HL-60/S4 (cell line): ENCODE data around the gene CTNNBL1.
"Not testable (repeated sequence)": the region's sequence is repeated elsewhere in the genome, so short reads cannot be mapped to it uniquely, and the experiment has no call there.

Experiments used
- in situ Hi-C: fragments of 300-500 bp; cut with MboI; formaldehyde crosslinking; loops from 2 replicates; pipeline ENCODE4 v1.14.3; 2022; ENCODE audit warnings: low sequenced_read_pairs

The CTNNBL1 gene, protein sequence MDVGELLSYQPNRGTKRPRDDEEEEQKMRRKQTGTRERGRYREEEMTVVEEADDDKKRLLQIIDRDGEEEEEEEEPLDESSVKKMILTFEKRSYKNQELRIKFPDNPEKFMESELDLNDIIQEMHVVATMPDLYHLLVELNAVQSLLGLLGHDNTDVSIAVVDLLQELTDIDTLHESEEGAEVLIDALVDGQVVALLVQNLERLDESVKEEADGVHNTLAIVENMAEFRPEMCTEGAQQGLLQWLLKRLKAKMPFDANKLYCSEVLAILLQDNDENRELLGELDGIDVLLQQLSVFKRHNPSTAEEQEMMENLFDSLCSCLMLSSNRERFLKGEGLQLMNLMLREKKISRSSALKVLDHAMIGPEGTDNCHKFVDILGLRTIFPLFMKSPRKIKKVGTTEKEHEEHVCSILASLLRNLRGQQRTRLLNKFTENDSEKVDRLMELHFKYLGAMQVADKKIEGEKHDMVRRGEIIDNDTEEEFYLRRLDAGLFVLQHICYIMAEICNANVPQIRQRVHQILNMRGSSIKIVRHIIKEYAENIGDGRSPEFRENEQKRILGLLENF

DNA sequence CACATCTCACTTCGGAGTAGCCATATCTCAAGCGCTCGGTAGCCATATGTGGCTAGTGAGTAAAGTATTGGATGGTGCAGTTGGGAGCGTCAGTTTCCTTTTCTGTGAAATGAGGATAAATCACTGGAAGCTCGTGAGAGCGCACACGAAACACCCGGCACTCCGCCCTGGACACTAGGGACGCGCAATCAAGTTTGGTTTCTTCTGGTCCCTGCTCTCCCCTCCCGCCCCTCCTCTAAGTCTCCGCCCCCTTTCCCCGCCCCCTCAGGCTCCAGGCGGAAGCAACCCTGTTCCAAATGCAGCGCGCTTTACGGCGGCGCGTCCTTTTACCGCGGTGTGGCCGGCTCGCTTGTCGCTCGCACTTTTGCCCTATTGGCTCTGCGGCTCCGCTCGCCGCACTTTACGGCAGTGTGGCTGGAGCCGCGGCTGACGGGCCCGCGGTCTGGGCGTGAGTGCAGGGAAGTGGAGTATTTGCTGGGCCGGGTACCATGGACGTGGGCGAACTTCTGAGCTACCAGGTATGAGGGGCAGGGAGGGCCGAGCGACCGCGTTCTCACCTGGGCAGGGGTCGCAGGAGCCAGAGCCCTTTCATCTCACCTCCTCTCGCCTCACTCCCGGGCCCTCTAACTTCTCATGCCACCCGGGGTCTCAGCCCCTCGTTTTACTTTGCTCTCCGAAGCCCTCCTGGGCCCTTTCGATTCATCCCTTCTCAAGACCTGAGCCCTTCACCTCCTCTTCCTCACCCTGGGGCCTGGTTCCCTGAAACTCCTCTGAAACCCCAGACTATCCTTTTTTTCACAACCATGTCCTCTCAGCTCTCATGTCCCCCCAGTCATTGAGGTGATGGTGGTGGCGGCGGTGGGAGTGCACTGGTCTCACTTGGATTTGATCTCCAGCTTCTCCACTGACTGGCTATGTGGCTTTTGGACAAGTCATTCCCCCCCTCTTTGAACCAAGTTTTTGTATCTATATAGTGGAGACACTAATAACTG is at the start of gene CTNNBL1:
CTNNBL1 (plus strand) TSS at position 396 of the 992 bp plus-strand sequence; CDS start at position 489, 93 bp downstream.
- in situ Hi-C loops = no loop called here

DNA sequence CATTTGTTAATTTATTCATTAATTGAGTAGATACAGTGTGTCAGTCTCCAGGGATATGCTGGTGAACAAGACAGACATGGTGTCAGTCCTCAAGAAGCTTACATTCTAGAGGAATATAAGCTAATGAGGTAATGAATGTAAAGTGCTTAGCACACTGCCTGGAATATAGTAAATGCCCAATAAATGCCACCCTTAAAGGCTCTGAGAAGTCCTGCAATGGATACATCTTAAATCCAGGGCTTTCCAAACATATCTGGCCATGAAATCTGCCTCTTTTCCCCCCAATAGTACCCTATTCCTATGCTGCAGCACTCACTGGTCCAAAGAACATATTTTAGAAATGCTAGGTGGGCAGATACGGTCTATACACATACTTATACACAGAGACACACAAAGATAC is 49.2 kb upstream of the CTNNBL1 start:
- in situ Hi-C loops = no loop called here

DNA sequence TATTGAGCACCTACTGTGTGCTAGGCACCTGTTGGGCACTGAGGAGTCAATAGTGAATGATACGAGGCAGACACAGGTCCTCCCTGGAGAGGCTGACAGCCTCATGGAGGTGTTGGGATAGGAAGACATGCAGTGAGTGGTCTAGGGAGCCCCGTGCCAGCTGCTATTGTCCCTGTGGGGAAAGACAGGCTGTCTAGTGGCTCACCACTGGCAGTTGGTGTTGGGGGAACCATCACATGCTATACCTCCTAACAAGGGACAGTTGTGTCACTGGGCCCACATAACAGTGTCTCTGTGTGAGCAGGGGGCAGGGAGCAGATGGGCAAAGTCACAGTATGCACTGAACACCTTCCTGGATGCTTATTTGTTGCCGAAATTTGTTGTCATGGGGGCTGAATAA is 45.9 kb upstream of the CTNNBL1 start:
- in situ Hi-C loops = no loop called here

DNA sequence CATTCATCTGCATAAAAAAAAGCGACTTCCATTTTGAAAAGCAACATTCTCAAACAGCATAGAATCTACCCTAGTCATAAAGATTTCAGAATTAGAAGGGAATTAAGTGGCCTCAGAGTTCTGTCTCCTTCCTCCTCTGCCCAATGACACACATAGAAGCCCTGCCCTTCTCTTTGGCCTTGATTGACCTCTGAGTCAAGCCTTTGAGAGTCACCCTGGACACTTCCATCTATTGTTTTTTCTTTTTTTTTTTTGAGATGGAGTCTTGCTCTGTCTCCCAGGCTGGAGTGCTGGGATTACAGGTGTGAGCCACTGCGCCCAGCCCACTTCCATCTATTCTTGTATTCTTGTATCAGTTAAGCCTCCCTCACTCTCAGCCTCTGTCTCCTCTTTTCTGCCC is 44.8 kb upstream of the CTNNBL1 start:
- in situ Hi-C loops = no loop called here

DNA sequence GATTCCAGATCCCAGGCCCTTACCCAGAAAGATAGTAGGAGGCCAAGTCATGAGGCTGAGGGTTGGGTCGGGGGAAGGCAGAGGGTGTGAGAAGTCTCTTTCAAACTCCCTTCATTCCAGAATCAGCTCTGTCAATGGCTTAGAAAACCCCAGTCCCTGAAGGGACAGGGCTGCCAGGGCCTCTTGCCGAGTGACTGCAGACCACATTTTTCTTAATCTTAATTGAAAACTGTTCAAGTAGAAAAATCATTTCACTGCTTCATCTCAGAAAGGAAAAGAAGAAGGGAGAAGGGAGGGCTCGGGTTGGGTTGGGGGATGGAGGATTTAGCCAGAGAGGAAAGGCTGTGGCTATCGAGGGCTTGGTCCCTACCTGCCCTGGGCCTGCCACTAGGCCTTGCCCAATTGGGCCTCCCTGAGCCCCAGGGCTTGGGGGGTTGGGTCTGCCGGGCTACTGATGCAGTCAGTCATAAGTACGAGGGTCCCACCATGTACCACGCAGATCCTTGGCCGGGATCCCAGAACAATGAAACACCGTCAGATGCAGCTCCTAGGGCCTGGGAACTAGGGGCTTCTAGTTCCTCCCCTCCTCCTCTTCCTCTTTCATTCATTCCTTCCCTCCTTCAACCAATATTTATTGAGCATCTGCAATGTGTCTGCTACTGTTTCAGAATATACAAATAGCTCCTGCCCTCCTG is 44.0 kb upstream of the CTNNBL1 start:
- in situ Hi-C loops = no loop called here

DNA sequence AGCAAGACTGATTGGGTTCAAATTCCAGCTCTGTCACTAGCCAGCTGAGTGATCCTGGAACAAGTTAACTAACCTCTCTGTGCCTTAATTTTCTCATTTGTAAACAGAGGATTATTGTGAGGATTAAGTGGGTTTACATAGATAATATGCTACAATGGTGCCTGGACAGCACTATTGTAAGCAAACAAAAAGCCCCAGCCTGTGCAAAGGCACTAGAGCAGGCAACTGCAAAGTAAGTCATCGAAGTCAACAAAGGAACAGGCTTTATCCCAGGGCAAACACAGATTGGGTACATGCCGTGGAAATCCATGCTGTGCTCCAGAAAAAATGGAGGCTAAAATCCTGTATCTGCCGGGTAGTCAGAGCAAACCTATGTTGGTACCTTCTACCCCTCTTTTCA is 43.2 kb upstream of the CTNNBL1 start:
- in situ Hi-C loops = no loop called here

DNA sequence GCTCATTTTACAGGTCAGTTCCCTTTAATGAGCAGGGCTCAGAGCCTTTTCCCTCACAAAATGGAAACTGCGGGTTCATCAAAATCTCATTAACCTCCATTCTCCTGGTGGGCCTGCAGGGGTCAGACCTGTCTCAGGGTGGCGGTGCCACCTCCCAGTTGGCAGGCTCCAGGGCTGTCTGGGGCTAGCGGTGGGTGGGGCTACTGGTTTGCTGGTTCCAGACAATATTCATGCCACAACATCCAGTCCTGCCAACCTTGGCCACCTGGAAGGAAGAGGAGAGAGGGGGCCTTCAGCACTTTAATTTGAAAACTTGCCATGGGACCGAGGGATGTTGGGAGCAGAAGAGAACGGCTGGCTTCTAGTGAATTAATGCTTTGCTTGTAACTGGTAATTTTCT is 41.9 kb upstream of the CTNNBL1 start:
- in situ Hi-C loops = no loop called here

DNA sequence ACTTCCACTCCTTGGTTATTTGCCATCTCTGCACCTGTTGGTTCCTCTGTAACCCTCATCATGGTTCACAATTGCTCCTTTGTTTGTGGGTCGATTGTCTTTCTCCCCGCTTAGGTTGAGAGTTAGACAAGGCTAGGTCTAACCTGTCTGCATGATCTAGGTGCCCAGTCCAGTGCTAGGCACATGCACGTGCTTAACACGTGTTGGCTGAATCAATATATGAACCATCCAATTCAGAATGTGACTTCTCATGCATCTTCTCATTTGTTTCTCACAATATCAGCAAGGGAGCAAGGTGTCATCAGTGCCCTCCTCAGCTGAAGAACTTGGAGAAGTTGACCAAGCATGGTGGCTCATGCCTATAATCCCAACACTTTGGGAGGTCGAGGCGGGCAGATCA is 36.9 kb upstream of the CTNNBL1 start:
- in situ Hi-C loops = no loop called here

DNA sequence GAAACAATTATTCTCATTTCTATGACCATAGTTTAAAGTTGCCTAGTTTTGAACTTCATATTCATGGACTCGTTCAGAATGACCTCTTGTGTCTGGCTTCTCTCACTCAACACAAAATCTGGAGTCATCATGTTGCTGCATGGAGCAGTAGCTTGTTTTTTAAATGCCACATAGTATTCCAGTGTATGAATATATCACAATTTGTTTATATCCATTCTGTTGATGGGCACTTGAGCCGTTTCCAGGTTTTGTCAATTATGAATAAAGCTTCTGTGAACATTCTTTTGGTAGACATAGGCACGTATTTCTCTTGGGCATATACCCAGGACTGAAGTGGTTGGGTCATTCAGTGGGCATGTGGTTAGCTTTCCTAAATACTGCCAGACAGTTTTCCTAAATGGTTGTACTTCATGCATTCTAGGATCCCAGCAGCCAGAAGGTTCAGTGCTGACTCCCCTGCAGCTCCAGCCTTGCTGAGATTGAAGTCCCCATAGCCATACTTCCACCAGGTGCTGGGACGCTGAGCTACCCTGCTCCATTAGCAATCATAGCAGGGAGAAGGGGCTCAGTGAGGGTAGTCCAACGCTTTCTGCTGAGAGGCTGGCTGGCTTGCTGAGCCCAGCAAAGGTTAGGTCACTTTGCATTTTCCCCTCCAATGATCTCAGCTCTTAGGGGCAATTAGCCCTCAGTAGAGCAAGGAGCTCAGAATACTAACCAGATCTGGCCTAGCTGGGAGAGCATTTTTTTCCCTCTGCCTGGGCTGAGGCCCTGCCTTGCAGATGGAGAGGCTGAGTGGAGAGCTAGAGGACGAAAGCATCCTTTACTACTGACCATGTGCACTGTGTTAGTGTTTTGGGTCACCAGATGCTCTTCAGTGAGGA is 35.7 kb upstream of the CTNNBL1 start:
- in situ Hi-C loops = no loop called here

DNA sequence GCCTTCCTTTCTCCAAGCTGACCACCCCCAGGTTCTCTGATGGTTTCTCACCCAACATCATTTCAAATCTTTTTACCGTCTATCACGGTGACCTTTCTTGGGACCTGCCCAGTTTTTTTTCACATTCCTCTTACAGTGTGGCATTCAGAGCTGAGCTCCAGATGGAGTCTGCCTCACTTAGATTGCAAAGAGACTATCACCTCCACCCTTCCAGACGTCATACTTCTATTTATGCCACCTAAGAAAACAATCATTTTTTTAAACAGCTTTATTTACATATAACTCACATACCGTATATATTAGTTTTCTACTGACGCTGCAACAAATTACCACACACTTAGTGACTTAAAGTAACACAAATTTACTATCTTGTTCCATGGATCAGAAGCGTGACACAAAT is 32.3 kb upstream of the CTNNBL1 start:
- in situ Hi-C loops = no loop called here

DNA sequence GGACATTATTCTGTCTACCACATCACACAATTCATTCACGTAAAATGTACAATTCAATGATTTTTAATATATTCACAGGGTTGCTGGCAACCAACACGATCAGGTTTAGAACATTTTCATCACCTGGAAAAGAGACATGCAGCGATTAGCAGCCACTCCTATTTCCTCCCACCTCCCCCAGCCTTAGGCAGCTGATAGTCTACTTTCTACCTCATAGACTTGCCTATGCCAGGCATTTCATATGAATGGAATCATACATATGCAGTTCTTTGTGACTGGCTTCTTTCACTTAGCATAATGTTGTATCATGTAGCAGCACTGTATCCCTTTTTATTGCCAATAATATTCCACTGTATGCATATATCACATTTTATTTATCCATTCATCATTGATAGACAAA is 31.5 kb upstream of the CTNNBL1 start:
- in situ Hi-C loops = no loop called here

DNA sequence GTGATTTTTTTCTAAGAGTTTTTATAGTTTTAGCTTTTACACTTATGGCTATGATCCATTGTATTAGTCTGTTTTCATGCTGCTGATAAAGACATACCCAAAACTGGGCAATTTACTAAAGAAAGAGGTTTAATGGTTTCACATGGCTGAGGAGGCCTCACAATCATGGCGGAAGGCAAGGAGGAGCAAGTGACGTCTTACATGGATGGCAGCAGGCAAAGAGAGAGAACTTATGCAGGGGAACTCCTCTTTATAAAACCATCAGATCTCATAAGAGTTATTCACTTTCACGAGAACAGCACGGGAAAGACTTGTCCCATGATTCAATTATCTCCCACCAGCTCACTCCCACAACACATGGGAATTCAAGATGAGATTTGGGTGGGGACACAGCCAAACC is 29.2 kb upstream of the CTNNBL1 start:
- in situ Hi-C loops = not testable (repeated sequence)

DNA sequence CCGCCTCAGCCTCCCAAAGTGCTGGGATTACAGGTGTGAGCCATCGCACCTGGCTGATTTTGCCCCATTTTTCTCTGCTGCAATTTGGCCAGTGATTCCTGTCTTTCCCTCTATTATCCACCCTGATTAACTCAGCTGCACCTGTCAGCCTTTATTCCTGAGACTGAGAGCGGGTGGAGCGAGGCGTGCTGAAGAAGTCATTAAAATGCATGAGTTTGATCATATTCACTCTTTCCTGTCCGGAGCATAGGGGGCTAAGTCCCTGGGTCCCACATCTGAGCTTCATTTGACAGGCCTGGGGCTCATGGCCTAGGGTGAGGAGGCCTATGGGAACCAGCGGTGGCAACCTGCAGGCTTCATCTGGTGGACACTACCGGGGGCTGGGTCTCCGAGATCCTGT is 25.7 kb upstream of the CTNNBL1 start:
- in situ Hi-C loops = no loop called here

DNA sequence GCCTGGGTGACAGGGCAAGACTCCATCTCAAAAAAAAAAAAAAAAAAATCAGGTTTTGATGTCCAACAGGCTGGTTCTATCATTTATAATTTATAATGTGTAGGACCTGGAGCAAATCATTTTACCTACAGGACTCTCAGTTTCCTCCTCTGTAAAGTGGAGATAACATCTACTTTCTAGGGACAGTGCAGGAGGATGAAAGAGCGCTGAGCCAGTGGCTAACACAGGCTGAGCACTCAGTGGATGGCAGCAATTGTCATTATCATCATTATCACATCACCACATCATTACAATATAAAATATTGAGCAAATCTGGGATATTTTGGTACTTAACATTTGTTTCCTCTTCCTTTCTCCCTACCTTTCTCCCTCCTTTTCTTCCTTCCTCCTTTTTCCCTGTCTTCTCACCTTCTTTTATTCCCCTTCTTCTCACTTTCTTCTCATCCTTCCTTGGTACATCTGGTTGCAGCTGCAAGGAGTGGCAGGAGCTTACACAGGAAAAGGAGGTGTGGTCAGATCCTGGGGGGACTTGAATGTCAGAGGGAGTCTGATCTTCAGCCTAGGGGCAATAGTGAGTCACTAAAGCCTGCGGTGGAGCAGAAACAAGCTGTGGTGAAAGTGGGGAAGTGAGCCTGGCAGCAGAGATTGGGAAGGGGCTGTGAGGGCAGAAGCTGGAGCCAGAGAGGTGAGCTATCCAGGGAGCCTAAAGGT is 24.6 kb upstream of the CTNNBL1 start:
- in situ Hi-C loops = no loop called here

DNA sequence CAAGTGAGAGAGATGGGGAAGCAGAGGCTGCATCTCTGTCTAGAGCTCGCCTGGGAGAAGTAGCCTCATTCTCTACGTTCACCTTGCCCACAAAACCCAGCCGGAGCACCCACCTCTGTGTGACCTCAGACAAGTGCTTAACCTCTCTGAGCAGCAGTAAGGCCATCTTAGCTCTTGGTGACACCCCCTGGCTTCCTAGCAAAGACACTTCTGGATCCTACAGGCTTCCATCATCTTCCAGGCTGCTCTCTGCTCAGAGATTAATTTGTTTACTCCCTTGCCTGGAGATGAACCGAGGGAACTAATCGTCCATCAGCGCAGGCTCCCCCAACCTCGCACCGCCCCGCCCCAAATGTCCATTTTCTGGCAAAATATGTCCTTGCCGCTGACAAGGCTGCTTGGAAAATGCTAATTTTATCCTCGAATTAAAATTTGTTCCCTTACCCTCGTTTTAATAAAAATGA is 24.0 kb upstream of the CTNNBL1 start:
- in situ Hi-C loops = no loop called here

DNA sequence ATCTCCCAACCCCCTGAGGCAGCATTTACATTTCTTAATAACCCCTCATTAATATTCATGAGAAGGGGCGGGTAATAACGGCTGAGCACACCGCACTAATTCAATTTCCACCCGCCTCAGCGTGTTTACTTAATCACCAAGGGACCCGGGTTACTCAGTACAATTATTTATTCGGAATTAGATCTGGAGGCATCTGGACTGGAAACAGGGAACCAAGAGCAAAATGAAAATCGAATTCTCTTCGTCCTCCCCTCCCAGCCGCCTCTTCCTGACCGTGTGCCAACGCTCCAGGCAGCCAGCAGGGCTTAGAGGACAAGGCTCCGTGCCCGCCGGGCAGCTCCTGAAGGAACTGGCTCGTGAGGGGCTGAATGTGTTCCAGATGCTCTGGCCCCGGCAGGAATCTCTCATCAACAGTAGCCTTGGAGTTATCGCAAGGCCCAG is 23.5 kb upstream of the CTNNBL1 start:
- in situ Hi-C loops = no loop called here

DNA sequence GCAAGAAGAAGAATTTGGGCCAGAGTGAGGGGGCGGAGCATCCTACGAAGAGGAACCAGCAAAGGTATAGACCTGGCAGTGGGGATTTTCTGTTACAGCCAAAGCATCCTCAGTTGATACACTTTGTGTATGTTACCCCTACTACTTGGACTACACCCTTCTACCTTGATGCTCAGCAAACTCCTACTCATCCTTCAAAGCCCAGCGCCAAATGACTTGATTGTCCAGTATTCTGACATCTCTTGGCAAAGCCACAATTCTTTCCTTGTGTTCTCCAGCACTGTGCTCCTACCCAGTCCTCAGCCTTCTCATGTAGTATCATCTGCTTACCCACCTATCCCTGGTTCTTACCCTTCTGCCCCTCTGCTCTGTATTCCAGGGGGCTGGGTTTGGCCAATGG is 21.7 kb upstream of the CTNNBL1 start:
- in situ Hi-C loops = no loop called here

DNA sequence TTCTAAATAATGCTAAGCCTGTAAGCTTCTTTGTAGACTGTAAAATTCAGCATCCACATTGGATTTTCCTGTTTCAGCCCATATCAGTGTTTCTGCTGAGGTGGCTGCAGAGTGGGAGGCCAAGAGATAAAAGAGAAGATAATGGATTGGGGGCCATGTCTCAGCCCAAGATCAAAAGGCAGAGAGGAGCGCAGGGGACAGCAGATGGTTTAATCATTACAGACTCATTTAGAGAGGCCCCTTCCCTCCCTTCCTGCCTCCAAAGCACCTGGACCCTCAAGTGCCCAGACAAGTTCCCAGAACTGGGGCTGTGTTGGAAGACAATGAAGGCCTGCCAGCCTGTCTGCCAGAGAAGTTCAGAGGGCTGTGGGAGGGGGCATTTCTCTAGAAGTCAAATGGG is 20.4 kb upstream of the CTNNBL1 start:
- in situ Hi-C loops = no loop called here

DNA sequence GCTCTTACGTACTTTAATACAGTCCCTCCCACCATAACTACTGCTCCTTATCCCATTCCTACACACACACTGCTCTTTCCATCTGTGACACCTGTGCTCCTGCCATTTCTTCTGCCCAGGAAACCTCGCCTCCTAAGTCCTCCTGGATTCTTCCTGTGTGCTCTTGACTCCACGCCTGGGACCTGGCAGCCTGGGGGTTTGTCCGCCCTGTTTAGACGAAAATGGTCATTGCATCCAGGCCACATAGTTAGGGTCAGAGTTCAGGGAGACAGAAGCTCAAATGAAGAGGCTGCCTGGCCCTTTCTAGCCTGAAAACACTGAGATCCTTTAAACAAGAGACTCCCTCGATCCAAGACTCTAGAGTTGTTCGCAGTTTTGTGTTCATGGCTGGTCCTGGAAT is 17.4 kb upstream of the CTNNBL1 start:
- in situ Hi-C loops = no loop called here
